Measurements from ENCODE around the gene GZF1. TPM values are rescaled to one million over a fixed set of nuclear protein-coding genes. Genes with fewer than 3 reads are reported as not detected.

The GZF1 gene
- total RNA-seq, 4 donors from 2014 or later = 10.1 to 23.0 (median 13.3) TPM

GRCh38 chr20:23369072-23369823 is 7.3 kb downstream of the GZF1 start:
- no peak for TF ChIP-seq CTCF (IDR thresholded peaks at IDR 0.05 in 4 of 5, conservative IDR thresholded peaks at IDR 0.05 in 1 of 5)
- no peak for TF ChIP-seq POLR2A (IDR thresholded peaks at IDR 0.05)
- in situ Hi-C loops (cut with MboI; ENCODE audit: low sequenced_read_pairs in 4 of 4) = loop anchor here in 2 of 4 donors (10.0 kb wide), 1 partner anchor 266 kb away; the partner anchor contains the start of gene CST3 (in 2 of the 2)
- intact Hi-C loops (cut with DNase I; ENCODE audit: low total_unique reads) = no loop called here
- DNase-seq (no peak), ATAC-seq (no peak)
- Histone ChIP-seq H3K27ac (peak overlapping the region in 3 of 4 donors; percentile 29 to 45 (median 32)), H3K36me3 (peaks cover 0 to 55% of the 10 kb centered on the region in 2 donors), H3K9me3 (no peaks in the 10 kb centered on the region), H3K27me3 (no peaks in the 10 kb centered on the region), H3K4me3 (no peak overlapping the region), H3K4me1 (peaks cover 38 to 39% of the 10 kb centered on the region in 2 donors)

- H3K4me1 ChIP-seq = peaks cover 38 to 39% of the 10 kb centered on the region in 2 donors
- no peak overlapping the region for H3K4me3 ChIP-seq
- H3K27me3 ChIP-seq = no peaks in the 10 kb centered on the region
- DNase-seq (no peak), ATAC-seq (no peak)
- in situ Hi-C loops (cut with MboI; ENCODE audit: low sequenced_read_pairs in 4 of 4) (no loop called here), intact Hi-C loops (cut with DNase I; ENCODE audit: low total_unique reads) (no loop called here)
- H3K27ac ChIP-seq = peak overlapping the region; percentile 50 to 72 (median 67)
- peaks cover 0 to 51% of the 10 kb centered on the region in 2 donors for H3K36me3 ChIP-seq
- TF ChIP-seq CTCF (IDR thresholded peaks at IDR 0.05 in 4 of 5, conservative IDR thresholded peaks at IDR 0.05 in 1 of 5) (no peak), POLR2A (IDR thresholded peaks at IDR 0.05) (no peak)
- no peaks in the 10 kb centered on the region for H3K9me3 ChIP-seq
Observed at GRCh38 chr20:23370274-23370673, 8.3 kb downstream of the GZF1 start.

DNA sequence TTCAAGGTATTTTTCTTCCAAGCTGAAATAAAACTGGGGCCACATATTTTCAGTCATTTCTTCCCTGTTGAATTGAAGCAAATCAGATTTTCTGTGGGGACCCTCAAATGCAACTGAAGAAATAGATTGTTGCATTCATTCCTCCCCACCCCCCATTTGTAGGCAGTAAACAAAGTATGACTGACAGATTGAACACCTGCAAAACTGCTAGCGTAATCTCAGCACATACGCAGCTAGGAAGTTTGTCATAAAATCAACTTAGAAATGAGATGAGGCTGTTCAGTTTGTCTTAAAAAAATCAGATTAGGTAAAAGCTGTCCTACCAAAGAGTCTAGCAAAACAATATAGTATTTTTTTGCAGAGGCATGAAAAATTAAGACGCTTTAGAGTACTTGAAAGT is 8.9 kb downstream of the GZF1 start:
- Histone ChIP-seq H3K27me3 (no peaks in the 10 kb centered on the region), H3K36me3 (peaks cover 0 to 56% of the 10 kb centered on the region in 2 donors), H3K27ac (peak overlapping the region; percentile 50 to 72 (median 67)), H3K4me3 (no peak overlapping the region), H3K9me3 (no peaks in the 10 kb centered on the region), H3K4me1 (peaks cover 35 to 38% of the 10 kb centered on the region in 2 donors)
- intact Hi-C loops (cut with DNase I; ENCODE audit: low total_unique reads) (no loop called here), in situ Hi-C loops (cut with MboI; ENCODE audit: low sequenced_read_pairs in 4 of 4) (no loop called here)
- DNase-seq (no peak), ATAC-seq (peak in 1 of 2 donors; percentile 49)
- no peak for TF ChIP-seq CTCF (IDR thresholded peaks at IDR 0.05 in 4 of 5, conservative IDR thresholded peaks at IDR 0.05 in 1 of 5)
- no peak for TF ChIP-seq POLR2A (IDR thresholded peaks at IDR 0.05)

DNA sequence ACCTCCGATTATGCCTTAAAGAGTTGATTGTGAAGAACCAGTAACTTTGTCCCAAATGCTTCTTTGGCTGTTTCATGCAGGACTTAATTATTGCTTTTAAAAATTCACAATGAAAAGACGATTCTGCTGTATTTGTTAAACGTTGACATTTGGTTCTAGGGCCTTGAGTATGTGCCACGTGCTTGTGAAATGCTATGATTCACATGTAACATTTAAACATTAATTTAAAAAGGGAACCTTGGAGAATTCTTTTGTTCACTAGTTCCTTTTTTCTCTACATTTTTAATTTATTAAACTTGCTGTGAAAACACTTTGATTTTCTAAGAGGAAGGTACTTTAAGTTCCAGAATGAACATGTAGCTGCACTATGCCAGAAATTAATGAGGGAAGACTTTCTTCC is 9.5 kb downstream of the GZF1 start:
- Histone ChIP-seq H3K27me3 (no peaks in the 10 kb centered on the region), H3K27ac (peak overlapping the region; percentile 50 to 72 (median 67)), H3K4me3 (no peak overlapping the region), H3K36me3 (peaks cover 0 to 62% of the 10 kb centered on the region in 2 donors), H3K4me1 (peaks cover 29 to 31% of the 10 kb centered on the region in 2 donors), H3K9me3 (no peaks in the 10 kb centered on the region)
- intact Hi-C loops (cut with DNase I; ENCODE audit: low total_unique reads) (no loop called here), in situ Hi-C loops (cut with MboI; ENCODE audit: low sequenced_read_pairs in 4 of 4) (no loop called here)
- DNase-seq (no peak), ATAC-seq (peak in 1 of 2 donors; percentile 18)
- TF ChIP-seq CTCF (IDR thresholded peaks at IDR 0.05 in 4 of 5, conservative IDR thresholded peaks at IDR 0.05 in 1 of 5) (no peak), POLR2A (IDR thresholded peaks at IDR 0.05) (no peak)
